Activated naive CD8-positive, alpha-beta T cell (primary cell): ENCODE measurements around the gene DNAH14.
A peak's percentile ranks its signal among the peaks of the same experiment; 100 is the strongest.

ENCODE experiments used
- H3K27ac Mint-ChIP-seq: one replicate; pipeline ENCODE4 v1.8.0; 2021; ENCODE audit warnings: mixed read lengths
- H3K27me3 Mint-ChIP-seq: one replicate; pipeline ENCODE4 v1.8.0; 2021; ENCODE audit warnings: mixed read lengths
- H3K36me3 Mint-ChIP-seq: one replicate; pipeline ENCODE4 v1.8.0; 2021; ENCODE audit warnings: mixed read lengths
- H3K4me1 Mint-ChIP-seq: one replicate; pipeline ENCODE4 v1.8.0; 2021; ENCODE audit warnings: low read depth, mixed read lengths
- H3K4me3 Mint-ChIP-seq: one replicate; pipeline ENCODE4 v1.8.0; 2021; ENCODE audit warnings: mild to moderate bottlenecking, mixed read lengths
- H3K9me3 Mint-ChIP-seq: one replicate; pipeline ENCODE4 v1.8.0; 2021; ENCODE audit warnings: low read depth, mixed read lengths

Gene DNAH14

GRCh38 chr1:225409051-225409450, 479.6 kb downstream of the DNAH14 start:
- Mint-ChIP-seq H3K27me3 (no peaks in the 10 kb centered on the region), H3K9me3 (no peaks in the 10 kb centered on the region), H3K4me1 (peaks cover 3% of the 10 kb centered on the region), H3K36me3 (peaks cover 11% of the 10 kb centered on the region), H3K4me3 (no peak overlapping the region), H3K27ac (no peak overlapping the region)

- Mint-ChIP-seq H3K9me3 (no peaks in the 10 kb centered on the region), H3K4me1 (peaks cover 10% of the 10 kb centered on the region), H3K4me3 (no peak overlapping the region), H3K27me3 (no peaks in the 10 kb centered on the region), H3K36me3 (peaks cover 12% of the 10 kb centered on the region), H3K27ac (peak overlapping the region; percentile 28)
These were observed 480.6 kb downstream of the DNAH14 start for GRCh38 chr1:225410036-225410435.

- H3K36me3 Mint-ChIP-seq = peaks cover 7% of the 10 kb centered on the region
- peaks cover 12% of the 10 kb centered on the region for H3K4me1 Mint-ChIP-seq
- no peaks in the 10 kb centered on the region for H3K27me3 Mint-ChIP-seq
- H3K9me3 Mint-ChIP-seq = no peaks in the 10 kb centered on the region
- no peak overlapping the region for H3K27ac Mint-ChIP-seq
- H3K4me3 Mint-ChIP-seq = no peak overlapping the region
These were observed 482.8 kb downstream of the DNAH14 start for GRCh38 chr1:225412321-225412720.

GRCh38 chr1:225412803-225413351, 483.4 kb downstream of the DNAH14 start:
- H3K27ac Mint-ChIP-seq = no peak overlapping the region
- H3K36me3 Mint-ChIP-seq = peaks cover 8% of the 10 kb centered on the region
- peaks cover 14% of the 10 kb centered on the region for H3K4me1 Mint-ChIP-seq
- no peak overlapping the region for H3K4me3 Mint-ChIP-seq
- no peaks in the 10 kb centered on the region for H3K9me3 Mint-ChIP-seq
- no peaks in the 10 kb centered on the region for H3K27me3 Mint-ChIP-seq

GRCh38 chr1:225413708-225414375, 484.4 kb downstream of the DNAH14 start:
- H3K4me3 Mint-ChIP-seq = no peak overlapping the region
- H3K27me3 Mint-ChIP-seq = no peaks in the 10 kb centered on the region
- H3K4me1 Mint-ChIP-seq = peaks cover 21% of the 10 kb centered on the region
- H3K9me3 Mint-ChIP-seq = no peaks in the 10 kb centered on the region
- H3K27ac Mint-ChIP-seq = no peak overlapping the region
- H3K36me3 Mint-ChIP-seq = peaks cover 11% of the 10 kb centered on the region

- Mint-ChIP-seq H3K27ac (peak overlapping the region; percentile 43), H3K4me3 (no peak overlapping the region), H3K9me3 (no peaks in the 10 kb centered on the region), H3K36me3 (peaks cover 12% of the 10 kb centered on the region), H3K27me3 (no peaks in the 10 kb centered on the region), H3K4me1 (peaks cover 22% of the 10 kb centered on the region)
These were observed 485.8 kb downstream of the DNAH14 start for GRCh38 chr1:225415307-225415706.

- H3K4me3 Mint-ChIP-seq = no peak overlapping the region
- no peak overlapping the region for H3K27ac Mint-ChIP-seq
- H3K4me1 Mint-ChIP-seq = peaks cover 23% of the 10 kb centered on the region
- H3K9me3 Mint-ChIP-seq = no peaks in the 10 kb centered on the region
- H3K27me3 Mint-ChIP-seq = no peaks in the 10 kb centered on the region
- peaks cover 11% of the 10 kb centered on the region for H3K36me3 Mint-ChIP-seq
These were observed 486.7 kb downstream of the DNAH14 start for GRCh38 chr1:225415967-225416745.

- H3K4me3 Mint-ChIP-seq = no peak overlapping the region
- no peaks in the 10 kb centered on the region for H3K9me3 Mint-ChIP-seq
- peak overlapping the region; percentile 66 for H3K27ac Mint-ChIP-seq
- peaks cover 38% of the 10 kb centered on the region for H3K4me1 Mint-ChIP-seq
- H3K27me3 Mint-ChIP-seq = no peaks in the 10 kb centered on the region
- H3K36me3 Mint-ChIP-seq = peaks cover 11% of the 10 kb centered on the region
These were observed 488.6 kb downstream of the DNAH14 start for GRCh38 chr1:225418059-225418458.

- H3K9me3 Mint-ChIP-seq = no peaks in the 10 kb centered on the region
- H3K36me3 Mint-ChIP-seq = peaks cover 11% of the 10 kb centered on the region
- peak overlapping the region; percentile 2 for H3K27ac Mint-ChIP-seq
- H3K4me3 Mint-ChIP-seq = no peak overlapping the region
- no peaks in the 10 kb centered on the region for H3K27me3 Mint-ChIP-seq
- H3K4me1 Mint-ChIP-seq = peaks cover 43% of the 10 kb centered on the region
These were observed 489.1 kb downstream of the DNAH14 start for GRCh38 chr1:225418598-225418997.

- peak overlapping the region; percentile 41 for H3K4me3 Mint-ChIP-seq
- H3K4me1 Mint-ChIP-seq = peaks cover 66% of the 10 kb centered on the region
- H3K27me3 Mint-ChIP-seq = no peaks in the 10 kb centered on the region
- peaks cover 6% of the 10 kb centered on the region for H3K36me3 Mint-ChIP-seq
- H3K27ac Mint-ChIP-seq = peak overlapping the region; percentile 72
- no peaks in the 10 kb centered on the region for H3K9me3 Mint-ChIP-seq
These were observed 492.6 kb downstream of the DNAH14 start for GRCh38 chr1:225422031-225422605.

- Mint-ChIP-seq H3K27me3 (no peaks in the 10 kb centered on the region), H3K4me1 (peaks cover 64% of the 10 kb centered on the region), H3K4me3 (peak overlapping the region; percentile 46), H3K9me3 (no peaks in the 10 kb centered on the region), H3K36me3 (peaks cover 4% of the 10 kb centered on the region), H3K27ac (peak overlapping the region; percentile 65)
These were observed 493.5 kb downstream of the DNAH14 start for GRCh38 chr1:225422795-225423517.

GRCh38 chr1:225423518-225423855, 494.0 kb downstream of the DNAH14 start:
- peak overlapping the region; percentile 11 for H3K4me3 Mint-ChIP-seq
- H3K27ac Mint-ChIP-seq = peak overlapping the region; percentile 51
- peaks cover 61% of the 10 kb centered on the region for H3K4me1 Mint-ChIP-seq
- no peaks in the 10 kb centered on the region for H3K9me3 Mint-ChIP-seq
- H3K27me3 Mint-ChIP-seq = no peaks in the 10 kb centered on the region
- H3K36me3 Mint-ChIP-seq = peaks cover 2% of the 10 kb centered on the region

GRCh38 chr1:225424562-225425200, 495.2 kb downstream of the DNAH14 start:
- Mint-ChIP-seq H3K4me3 (peak overlapping the region; percentile 96), H3K27ac (peak overlapping the region; percentile 34), H3K4me1 (peaks cover 64% of the 10 kb centered on the region), H3K27me3 (no peaks in the 10 kb centered on the region), H3K36me3 (peaks cover 2% of the 10 kb centered on the region), H3K9me3 (no peaks in the 10 kb centered on the region)

GRCh38 chr1:225425201-225425786, 495.8 kb downstream of the DNAH14 start:
- Mint-ChIP-seq H3K4me1 (peaks cover 66% of the 10 kb centered on the region), H3K9me3 (no peaks in the 10 kb centered on the region), H3K27me3 (no peaks in the 10 kb centered on the region), H3K4me3 (peak overlapping the region; percentile 96), H3K36me3 (peaks cover under 1% of the 10 kb centered on the region), H3K27ac (peak overlapping the region; percentile 34)
